Left ventricle myocardium inferior (tissue), 1 donor: ENCODE measurements around the gene FBXL12. TPM values are rescaled to one million over a fixed set of nuclear protein-coding genes. Genes with fewer than 3 reads are reported as not detected.
A peak's percentile ranks its signal among the peaks of the same experiment; 100 is the strongest.
"Not testable (repeated sequence)": the region's sequence is repeated elsewhere in the genome, so short reads cannot be mapped to it uniquely, and the experiment has no call there.

Experiments used
- DNase-seq: peaks from one replicate; pipeline ENCODE4 v3.0.0-alpha.2; 2020
- H3K27ac ChIP-seq: fragments of 200-600 bp; replicated peaks from 2 replicates; pipeline ENCODE4 v1.8.0; 2021
- H3K27me3 ChIP-seq: fragments of 200-600 bp; 2 replicates; pipeline ENCODE4 v1.8.0; 2021; ENCODE audit warnings: low read depth
- H3K36me3 ChIP-seq: fragments of 200-600 bp; 2 replicates; pipeline ENCODE4 v1.8.0; 2021
- H3K4me1 ChIP-seq: fragments of 200-600 bp; 2 replicates; pipeline ENCODE4 v1.8.0; 2021
- H3K4me3 ChIP-seq: fragments of 200-600 bp; 2 replicates; pipeline ENCODE4 v1.8.0; 2021; ENCODE audit warnings: mild to moderate bottlenecking, moderate library complexity
- H3K9me3 ChIP-seq: fragments of 200-600 bp; replicated peaks from 2 replicates; pipeline ENCODE4 v1.8.0; 2021
- intact Hi-C: fragments of 100-400 bp; cut with micrococcal nuclease; formaldehyde crosslinking; loops from one replicate; pipeline ENCODE4 v1.11.0; 2022
- total RNA-seq: library from RNA; stranded (reverse); fragmentation: NEBNext Ultra II Directional; extraction: Animal tissue kit (Norgen Biotek cat#: 25700); gene quantifications from one replicate; pipeline ENCODE4 v1.2.1, GENCODE V29; 2021
- TF ChIP-seq, protein P1 (sequence below): fragments of 200-600 bp; IDR thresholded peaks from 2 replicates; pipeline ENCODE4 v1.8.0; 2021; ENCODE audit warnings: antibody characterized with exemption, mild to moderate bottlenecking, borderline replicate concordance
- donor health status: DM: no; HTN: yes; CAD: no; lungs with severe emphysema.

FBXL12 gene
- total RNA-seq, 1 donor from 2014 or later = 10.0 TPM

DNA sequence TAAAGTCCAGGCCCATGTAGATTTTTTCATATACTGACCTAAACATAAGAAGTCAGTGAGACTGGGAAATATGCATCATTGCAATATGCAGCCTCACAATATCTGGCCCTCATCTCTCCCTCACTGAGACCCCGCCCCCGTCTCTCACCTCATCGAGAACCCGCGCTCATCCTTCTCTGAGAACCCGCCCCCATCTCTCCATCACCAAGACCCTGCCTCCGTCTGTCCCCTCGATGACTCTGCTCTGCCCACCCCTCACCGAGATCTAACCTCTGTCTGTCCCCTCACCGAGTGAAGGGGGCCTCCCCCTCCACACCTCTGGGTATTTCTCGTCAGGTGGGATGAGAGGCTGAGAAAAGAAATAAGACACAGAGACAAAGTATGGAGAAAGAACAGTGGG lies 29.8 kb downstream of the FBXL12 start:
- Histone ChIP-seq H3K4me1 (peaks cover 40% of the 10 kb centered on the region), H3K27me3 (no peaks in the 10 kb centered on the region), H3K27ac (no peak overlapping the region), H3K9me3 (no peaks in the 10 kb centered on the region), H3K36me3 (no peaks in the 10 kb centered on the region), H3K4me3 (no peak overlapping the region)
- intact Hi-C loops = no loop called here
- no peak for DNase-seq
- TF ChIP-seq, protein P1, sequence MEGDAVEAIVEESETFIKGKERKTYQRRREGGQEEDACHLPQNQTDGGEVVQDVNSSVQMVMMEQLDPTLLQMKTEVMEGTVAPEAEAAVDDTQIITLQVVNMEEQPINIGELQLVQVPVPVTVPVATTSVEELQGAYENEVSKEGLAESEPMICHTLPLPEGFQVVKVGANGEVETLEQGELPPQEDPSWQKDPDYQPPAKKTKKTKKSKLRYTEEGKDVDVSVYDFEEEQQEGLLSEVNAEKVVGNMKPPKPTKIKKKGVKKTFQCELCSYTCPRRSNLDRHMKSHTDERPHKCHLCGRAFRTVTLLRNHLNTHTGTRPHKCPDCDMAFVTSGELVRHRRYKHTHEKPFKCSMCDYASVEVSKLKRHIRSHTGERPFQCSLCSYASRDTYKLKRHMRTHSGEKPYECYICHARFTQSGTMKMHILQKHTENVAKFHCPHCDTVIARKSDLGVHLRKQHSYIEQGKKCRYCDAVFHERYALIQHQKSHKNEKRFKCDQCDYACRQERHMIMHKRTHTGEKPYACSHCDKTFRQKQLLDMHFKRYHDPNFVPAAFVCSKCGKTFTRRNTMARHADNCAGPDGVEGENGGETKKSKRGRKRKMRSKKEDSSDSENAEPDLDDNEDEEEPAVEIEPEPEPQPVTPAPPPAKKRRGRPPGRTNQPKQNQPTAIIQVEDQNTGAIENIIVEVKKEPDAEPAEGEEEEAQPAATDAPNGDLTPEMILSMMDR = no peak

DNA sequence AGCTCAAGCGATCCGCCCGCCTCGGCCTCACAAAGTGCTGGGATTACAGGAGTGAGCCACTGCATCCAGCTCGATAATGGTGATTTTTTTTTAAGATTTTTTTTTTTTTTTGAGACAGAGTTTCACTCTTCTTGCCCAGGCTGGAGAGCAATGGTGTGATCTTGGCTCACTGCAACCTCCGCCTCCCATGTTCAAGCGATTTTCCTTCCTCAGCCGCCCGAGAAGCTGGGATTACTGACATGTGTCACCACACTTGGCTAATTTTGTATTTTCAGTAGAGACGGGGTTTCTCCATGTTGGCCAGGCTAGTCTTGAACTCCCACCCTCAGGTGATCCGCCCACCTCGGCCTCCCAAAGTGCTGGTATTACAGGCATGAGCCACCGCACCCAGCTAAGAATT lies 30.3 kb downstream of the FBXL12 start:
- H3K27ac ChIP-seq, H3K9me3 ChIP-seq, H3K27me3 ChIP-seq, intact Hi-C loops, DNase-seq, H3K36me3 ChIP-seq, H3K4me3 ChIP-seq: not testable (repeated sequence)
- peaks cover 40% of the 10 kb centered on the region for H3K4me1 ChIP-seq

DNA sequence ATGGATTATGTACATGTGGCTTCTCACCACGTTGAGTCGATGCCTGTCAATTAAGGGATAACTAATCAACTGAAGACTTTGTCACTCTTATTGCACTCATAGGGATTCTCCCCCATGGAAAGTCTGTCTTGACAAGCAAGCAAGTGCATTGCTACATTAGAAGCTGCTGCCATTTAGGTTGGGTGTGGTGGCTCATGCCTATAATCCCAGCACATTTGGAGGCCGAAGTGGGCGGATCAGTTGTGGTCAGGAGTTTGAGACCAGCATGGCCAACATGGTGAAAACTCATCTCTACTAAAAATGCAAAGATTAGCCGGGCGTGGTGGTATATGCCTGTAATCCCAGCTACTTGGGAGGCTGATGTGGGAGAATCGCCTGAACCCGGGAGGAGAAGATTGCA lies 32.1 kb downstream of the FBXL12 start:
- no peaks in the 10 kb centered on the region for H3K36me3 ChIP-seq
- peak overlapping the region; percentile 98 for H3K27ac ChIP-seq
- no peaks in the 10 kb centered on the region for H3K27me3 ChIP-seq
- no peaks in the 10 kb centered on the region for H3K9me3 ChIP-seq
- intact Hi-C loops = no loop called here
- H3K4me1 ChIP-seq = peaks cover 34% of the 10 kb centered on the region
- peak overlapping the region; percentile 89 for H3K4me3 ChIP-seq
- no peak for DNase-seq
- TF ChIP-seq, protein P1 = no peak

DNA sequence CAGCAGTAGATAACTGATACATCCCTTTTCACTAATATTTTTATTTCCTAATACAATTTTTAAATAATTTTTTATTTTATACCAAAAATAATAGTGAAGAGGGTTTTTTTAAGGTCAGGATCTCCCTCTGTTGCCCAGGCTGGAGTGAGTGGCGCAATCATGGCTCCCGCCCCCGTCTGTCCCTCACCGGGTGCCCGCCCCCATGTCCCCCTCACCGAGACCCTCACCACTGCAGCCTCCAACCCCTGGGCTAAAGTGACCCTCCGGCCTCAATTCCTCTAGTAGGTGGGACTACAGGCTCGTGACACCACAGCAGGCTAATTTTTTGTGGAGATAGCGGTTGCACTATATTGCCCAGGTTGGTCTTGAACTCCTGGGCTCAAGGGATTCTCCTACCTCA lies 32.5 kb downstream of the FBXL12 start:
- Histone ChIP-seq H3K27ac (peak overlapping the region; percentile 98), H3K4me1 (peaks cover 31% of the 10 kb centered on the region), H3K27me3 (no peaks in the 10 kb centered on the region), H3K4me3 (peak overlapping the region; percentile 89), H3K36me3 (no peaks in the 10 kb centered on the region), H3K9me3 (no peaks in the 10 kb centered on the region)
- TF ChIP-seq, protein P1 = no peak
- no peak for DNase-seq
- intact Hi-C loops = no loop called here

DNA sequence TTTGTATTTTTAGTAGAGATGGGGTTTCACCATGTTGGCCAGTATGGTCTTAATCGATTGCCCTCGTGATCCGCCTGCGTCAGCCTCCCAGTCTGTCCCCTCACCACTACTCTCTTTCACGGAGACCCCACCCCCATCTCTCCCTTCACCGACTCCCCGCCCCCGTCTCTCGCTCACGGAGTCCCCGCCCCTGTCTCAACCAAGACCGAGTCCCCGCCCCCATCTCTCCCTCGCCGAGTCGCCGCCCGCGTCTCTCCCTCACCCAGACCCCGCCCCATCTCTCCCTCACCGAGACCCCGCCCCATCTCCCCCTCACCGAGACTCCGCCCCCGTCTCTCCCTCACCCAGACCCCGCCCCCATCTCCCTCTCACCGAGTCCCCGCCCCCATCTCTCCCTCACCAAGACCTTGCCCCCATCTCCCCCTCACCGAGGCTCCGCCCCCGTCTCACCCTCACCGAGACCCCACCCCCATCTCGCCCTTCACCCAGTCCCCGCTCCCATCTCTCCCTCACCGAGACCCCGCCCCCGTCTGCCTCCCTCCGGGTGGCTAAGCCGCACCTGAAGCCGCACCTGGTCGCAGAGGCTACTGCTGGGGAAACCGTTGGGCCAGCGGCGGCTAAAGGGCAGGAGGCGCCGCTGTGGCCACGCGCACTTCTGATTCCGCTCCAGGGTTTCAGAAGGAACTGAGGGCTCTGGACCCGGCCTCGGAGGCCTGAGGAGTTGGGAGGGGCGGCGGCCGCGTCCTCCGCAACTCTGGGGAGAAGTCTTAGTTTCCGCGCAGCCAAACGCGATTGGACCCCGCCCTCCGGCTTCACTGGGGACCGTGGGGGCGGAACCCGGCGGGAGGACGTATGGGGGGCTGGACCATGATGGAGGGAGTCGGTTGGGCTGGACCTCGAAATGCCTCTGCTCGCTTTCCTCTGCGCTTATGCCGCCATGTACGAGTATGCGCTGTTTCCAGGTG lies 33.2 kb downstream of the FBXL12 start:
- intact Hi-C loops = no loop called here
- no peaks in the 10 kb centered on the region for H3K9me3 ChIP-seq
- H3K36me3 ChIP-seq = no peaks in the 10 kb centered on the region
- H3K4me1 ChIP-seq = peaks cover 25% of the 10 kb centered on the region
- peak overlapping the region; percentile 89 for H3K4me3 ChIP-seq
- H3K27me3 ChIP-seq = no peaks in the 10 kb centered on the region
- H3K27ac ChIP-seq = peak overlapping the region; percentile 98
- TF ChIP-seq, protein P1 = no peak
- DNase-seq = peak; percentile 97

DNA sequence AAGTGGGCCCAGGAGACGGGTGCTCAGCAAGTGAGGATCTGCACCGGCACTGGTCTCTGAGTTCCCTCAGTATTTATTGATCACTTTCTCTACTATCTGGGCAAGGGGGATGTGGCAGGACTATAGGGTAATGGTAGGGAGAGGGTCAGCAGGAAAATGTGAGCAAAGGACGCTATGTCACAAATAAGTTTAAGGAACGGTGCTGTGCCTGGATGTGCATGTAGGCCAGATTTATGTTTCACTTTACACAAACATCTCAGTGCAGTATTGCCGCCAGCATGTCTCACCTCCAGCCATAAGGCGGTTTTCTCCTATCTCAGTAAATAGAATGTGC lies 34.7 kb downstream of the FBXL12 start:
- H3K4me3 ChIP-seq, intact Hi-C loops, H3K27me3 ChIP-seq, H3K36me3 ChIP-seq, DNase-seq, H3K27ac ChIP-seq, H3K9me3 ChIP-seq: not testable (repeated sequence)
- peaks cover 19% of the 10 kb centered on the region for H3K4me1 ChIP-seq
